ENCODE measurements around the gene DTX1. TPM values are rescaled to one million over a fixed set of nuclear protein-coding genes. Genes with fewer than 3 reads are reported as not detected.

Gene DTX1
- total RNA-seq, 2 donors from 2014 or later, result 20.7 to 27.7 TPM

DNA sequence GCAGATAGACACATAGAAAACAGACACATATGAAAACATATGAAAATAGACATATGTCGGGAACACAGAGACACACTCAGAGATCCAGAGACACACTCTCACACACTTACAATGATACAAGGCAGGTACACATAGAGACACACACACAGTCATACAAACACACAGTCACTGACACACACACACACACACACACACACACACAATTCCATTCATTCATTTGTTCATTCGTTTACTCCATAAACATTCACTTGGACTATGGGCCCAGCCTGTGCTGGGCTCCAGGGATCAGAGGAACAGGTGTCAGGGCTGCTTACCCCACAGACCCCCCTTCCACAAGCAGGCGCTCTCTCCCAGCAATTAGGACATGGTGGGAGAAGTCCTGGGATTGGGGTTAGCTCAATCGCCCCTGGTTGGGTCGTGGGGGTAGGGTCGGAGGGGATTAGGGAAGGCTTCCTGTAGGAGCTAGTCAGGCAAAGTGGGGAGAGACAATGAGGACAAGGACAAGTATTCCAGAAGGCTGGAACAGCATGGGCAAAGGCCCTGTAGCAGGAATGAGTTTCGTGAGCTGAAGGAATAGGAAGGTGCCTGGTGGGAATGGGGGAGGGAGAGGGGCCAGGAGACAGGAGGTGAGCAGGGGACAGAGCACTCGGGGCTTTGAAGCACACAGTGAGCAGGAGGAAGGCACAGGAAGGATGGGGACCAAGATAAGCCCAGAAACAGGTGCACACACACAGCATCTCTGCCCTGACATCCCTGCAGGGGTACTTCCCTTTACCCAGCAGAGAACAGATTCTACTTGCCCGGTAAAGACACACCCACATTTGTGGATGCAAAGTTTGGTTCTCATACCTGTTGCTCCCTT is 72.5 kb downstream of the DTX1 start:
- H3K4me1 Mint-ChIP-seq, result peaks cover 10% of the 10 kb centered on the region
- DNase-seq, result no peak
- no peaks in the 10 kb centered on the region for H3K27me3 Mint-ChIP-seq
- H3K27ac Mint-ChIP-seq, result no peak overlapping the region
- H3K4me3 Mint-ChIP-seq, result no peak overlapping the region
- H3K36me3 Mint-ChIP-seq (ENCODE audit: low read depth), result peaks cover 2% of the 10 kb centered on the region
- H3K9me3 ChIP-seq (ENCODE audit: control insufficient read depth, low read length, poor library complexity, severe bottlenecking), result no peaks in the 10 kb centered on the region
- peak; percentile 25 for ATAC-seq

DNA sequence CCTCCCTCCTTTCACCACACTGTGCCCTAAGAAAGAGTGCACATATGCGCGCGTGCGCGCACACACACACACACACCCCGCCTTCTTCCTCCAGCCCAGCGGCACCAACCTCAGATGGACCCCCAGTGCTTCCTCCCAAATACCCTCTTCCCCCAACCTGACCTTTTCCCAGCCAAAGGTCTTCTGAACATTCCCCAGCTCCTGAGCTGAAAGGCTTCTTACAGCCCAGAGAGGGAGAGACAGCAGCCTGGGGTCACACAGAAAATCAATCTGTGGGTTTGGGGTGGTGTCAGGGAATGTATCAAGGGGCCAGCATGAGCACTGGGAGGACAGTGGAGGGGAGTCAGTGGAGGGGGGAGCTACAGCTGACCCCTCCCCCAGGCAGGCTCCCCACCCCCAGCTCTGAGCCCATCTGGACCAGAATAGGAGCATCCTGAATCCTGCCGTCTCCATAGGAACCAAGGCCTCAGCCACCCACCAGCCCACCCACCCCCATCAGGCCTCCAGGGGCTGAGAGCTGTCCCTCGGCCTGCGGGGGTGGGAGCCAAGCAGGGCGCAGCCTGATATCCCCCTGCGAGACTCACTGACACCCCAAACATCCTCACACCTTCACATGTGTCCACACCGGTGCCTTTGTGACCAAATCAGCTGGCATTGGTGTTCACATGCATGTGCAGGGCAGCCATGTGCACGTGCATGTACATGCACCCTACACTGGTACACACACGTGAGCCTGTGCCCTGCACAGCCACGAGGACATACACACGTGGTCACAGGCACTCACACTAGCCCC is 73.3 kb downstream of the DTX1 start:
- H3K36me3 Mint-ChIP-seq (ENCODE audit: low read depth), result peaks cover 2% of the 10 kb centered on the region
- H3K9me3 ChIP-seq (ENCODE audit: control insufficient read depth, low read length, poor library complexity, severe bottlenecking), result no peaks in the 10 kb centered on the region
- DNase-seq (no peak), ATAC-seq (no peak)
- H3K4me3 Mint-ChIP-seq, result no peak overlapping the region
- peaks cover 10% of the 10 kb centered on the region for H3K4me1 Mint-ChIP-seq
- H3K27ac Mint-ChIP-seq, result no peak overlapping the region
- H3K27me3 Mint-ChIP-seq, result no peaks in the 10 kb centered on the region

DNA sequence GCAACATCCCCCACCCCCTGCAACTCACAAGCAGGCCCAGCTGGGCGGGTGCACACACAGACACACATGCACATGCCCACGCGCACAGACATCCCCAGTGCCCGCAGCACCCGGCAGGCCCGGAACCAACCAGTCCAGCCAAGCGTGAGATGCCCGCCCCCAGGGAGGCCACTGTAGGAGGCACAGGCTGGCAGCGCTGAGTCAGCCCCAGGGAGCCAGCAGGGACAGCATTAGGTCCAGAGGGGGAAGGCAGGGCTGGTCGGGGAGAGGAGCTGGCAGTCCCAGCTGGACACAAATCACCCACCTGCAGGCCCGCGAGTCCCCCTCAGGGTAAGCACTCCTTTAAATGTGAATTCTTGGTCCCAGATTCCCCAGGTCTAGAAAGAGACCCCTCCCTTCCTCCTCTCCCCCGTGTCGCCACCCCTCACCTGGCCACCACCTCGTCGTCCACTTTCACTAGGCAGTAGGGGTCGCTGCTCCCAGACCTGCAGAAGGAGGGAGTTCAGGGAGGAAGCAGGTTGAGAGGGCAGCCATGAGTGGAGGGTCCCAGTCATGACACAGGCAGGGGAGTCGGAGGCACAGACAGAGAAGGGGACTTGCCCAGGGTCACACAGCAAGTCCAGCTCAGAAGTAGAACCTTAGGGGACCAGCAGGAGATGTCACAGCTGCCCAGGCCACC is 74.1 kb downstream of the DTX1 start:
- Mint-ChIP-seq H3K4me1 (peaks cover 14% of the 10 kb centered on the region), H3K36me3 (ENCODE audit: low read depth) (peaks cover 2% of the 10 kb centered on the region), H3K27me3 (no peaks in the 10 kb centered on the region), H3K4me3 (no peak overlapping the region), H3K27ac (no peak overlapping the region)
- ATAC-seq, result peak; percentile 23
- H3K9me3 ChIP-seq (ENCODE audit: control insufficient read depth, low read length, poor library complexity, severe bottlenecking), result no peaks in the 10 kb centered on the region
- no peak for DNase-seq

DNA sequence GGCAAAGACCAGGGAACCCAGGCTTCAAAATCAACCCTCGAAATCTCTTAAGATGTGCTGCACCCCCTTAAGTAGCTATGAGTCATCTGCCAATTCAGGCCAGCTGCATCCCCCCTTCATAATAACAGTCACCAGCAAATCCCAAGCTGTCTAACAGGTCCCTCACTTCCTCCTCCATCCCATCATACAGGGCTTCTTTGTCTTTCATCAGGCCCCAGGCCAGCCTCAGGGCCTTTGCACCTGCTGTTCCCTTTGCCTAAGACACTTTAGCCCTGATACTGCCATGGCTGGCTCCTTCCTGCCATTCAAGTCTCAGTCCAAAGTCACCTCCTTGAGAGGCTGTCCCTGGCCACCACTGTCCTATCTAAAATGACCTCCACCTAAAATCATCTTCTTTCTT is 75.0 kb downstream of the DTX1 start:
- DNase-seq (no peak), ATAC-seq (no peak)
- H3K27ac Mint-ChIP-seq, result peak overlapping the region; percentile 83
- no peaks in the 10 kb centered on the region for H3K9me3 ChIP-seq (ENCODE audit: control insufficient read depth, low read length, poor library complexity, severe bottlenecking)
- peaks cover 18% of the 10 kb centered on the region for H3K4me1 Mint-ChIP-seq
- H3K4me3 Mint-ChIP-seq, result no peak overlapping the region
- peaks cover 2% of the 10 kb centered on the region for H3K36me3 Mint-ChIP-seq (ENCODE audit: low read depth)
- peaks cover 8% of the 10 kb centered on the region for H3K27me3 Mint-ChIP-seq

DNA sequence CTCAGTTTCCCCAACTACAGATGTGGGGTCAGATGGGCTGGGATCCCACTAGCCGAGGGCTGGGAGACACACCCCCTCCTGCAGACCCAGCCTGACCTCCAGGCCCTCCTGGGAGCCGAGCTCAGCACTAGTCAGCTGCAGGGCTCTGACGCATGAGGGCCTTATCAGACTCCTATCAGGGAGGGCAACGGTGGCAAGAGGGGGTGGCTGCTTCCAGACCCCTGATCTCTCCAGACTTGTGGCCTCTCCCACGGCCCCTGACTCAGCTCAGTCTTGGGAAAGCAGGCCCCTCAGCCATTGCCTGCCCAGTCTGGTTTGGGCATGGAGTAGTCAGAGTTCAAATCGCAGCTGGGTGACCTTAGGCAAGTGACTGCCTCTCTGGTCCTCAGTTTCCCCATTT is 76.5 kb downstream of the DTX1 start:
- H3K27ac Mint-ChIP-seq, result no peak overlapping the region
- peaks cover 2% of the 10 kb centered on the region for H3K36me3 Mint-ChIP-seq (ENCODE audit: low read depth)
- peaks cover 18% of the 10 kb centered on the region for H3K4me1 Mint-ChIP-seq
- no peaks in the 10 kb centered on the region for H3K9me3 ChIP-seq (ENCODE audit: control insufficient read depth, low read length, poor library complexity, severe bottlenecking)
- DNase-seq (no peak), ATAC-seq (no peak)
- no peak overlapping the region for H3K4me3 Mint-ChIP-seq
- peaks cover 12% of the 10 kb centered on the region for H3K27me3 Mint-ChIP-seq

DNA sequence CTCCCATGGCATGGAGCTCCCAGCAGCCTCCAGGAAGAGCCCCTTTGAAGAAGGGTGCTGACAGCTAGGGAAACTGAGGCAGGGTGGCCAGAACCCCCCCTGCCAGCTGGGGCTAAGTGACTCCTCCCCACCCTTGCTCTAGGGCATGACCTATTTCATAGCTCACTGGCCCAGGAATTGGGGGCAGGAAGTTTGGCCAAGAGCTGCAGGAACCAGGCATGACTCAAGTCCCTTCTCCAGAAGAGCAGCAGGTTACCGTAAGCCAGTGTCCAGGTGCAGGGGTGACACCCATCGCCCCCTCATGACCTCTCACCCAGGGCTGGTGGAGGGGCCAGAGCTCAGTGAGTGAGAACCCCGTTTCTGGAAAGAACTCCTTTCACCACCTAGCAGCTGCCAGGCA is 77.1 kb downstream of the DTX1 start:
- Mint-ChIP-seq H3K4me1 (peaks cover 13% of the 10 kb centered on the region), H3K4me3 (no peak overlapping the region)
- no peak for ATAC-seq

DNA sequence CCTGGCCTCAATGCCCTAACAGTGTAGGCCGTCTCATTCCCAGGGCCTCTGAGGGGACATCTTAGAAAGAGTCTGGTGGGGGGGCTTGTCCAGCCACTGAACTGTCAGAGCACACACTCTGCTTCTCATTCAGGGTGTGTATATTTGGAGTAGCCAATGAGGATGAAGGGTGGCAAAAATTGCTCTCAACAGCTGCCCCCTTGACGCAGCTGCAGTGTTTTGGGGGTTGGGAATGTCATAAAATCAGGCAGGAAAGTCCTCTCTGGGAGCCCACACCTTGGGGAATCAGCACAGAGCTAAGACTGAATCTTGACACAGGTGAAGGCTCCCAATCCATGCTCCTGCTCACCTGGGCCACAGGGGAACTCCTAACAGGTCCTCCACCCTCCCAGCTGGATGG is 77.5 kb downstream of the DTX1 start:
- DNase-seq, result no peak
- H3K9me3 ChIP-seq (ENCODE audit: control insufficient read depth, low read length, poor library complexity, severe bottlenecking), result no peaks in the 10 kb centered on the region
- peaks cover 11% of the 10 kb centered on the region for H3K4me1 Mint-ChIP-seq
- ATAC-seq, result no peak
- H3K36me3 Mint-ChIP-seq (ENCODE audit: low read depth), result peaks cover 2% of the 10 kb centered on the region
- H3K4me3 Mint-ChIP-seq, result no peak overlapping the region
- H3K27me3 Mint-ChIP-seq, result peaks cover 12% of the 10 kb centered on the region
- no peak overlapping the region for H3K27ac Mint-ChIP-seq

More for the DNA sequence above, 77.1 kb downstream of the DTX1 start:
- H3K9me3 ChIP-seq (ENCODE audit: control insufficient read depth, low read length, poor library complexity, severe bottlenecking), result no peaks in the 10 kb centered on the region
- H3K36me3 Mint-ChIP-seq (ENCODE audit: low read depth), result peaks cover 2% of the 10 kb centered on the region
- peaks cover 12% of the 10 kb centered on the region for H3K27me3 Mint-ChIP-seq
- no peak overlapping the region for H3K27ac Mint-ChIP-seq
- DNase-seq, result no peak

DNA sequence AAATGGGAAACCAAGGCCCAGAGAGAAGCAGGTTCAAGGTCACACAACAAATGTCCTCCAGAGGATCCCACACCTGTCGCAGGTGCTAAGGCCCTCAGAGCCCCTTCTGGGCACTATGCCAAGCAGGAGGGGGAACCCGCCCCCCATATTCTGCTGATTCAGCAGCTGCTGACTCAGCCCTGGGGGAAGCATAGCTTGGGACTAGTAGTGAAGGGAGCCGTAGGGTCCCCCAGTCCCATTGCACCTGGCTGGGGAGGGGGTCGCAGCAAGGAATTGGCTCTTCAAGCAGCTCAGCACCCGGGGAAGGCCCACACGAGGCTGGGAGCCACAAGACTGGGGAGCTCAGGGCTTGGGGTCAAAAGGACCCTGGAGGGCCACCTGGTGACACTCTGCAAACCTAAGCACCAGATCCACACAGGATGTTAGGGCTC is 78.0 kb downstream of the DTX1 start:
- Mint-ChIP-seq H3K36me3 (ENCODE audit: low read depth) (peaks cover 2% of the 10 kb centered on the region), H3K4me3 (no peak overlapping the region), H3K27ac (no peak overlapping the region)

DNA sequence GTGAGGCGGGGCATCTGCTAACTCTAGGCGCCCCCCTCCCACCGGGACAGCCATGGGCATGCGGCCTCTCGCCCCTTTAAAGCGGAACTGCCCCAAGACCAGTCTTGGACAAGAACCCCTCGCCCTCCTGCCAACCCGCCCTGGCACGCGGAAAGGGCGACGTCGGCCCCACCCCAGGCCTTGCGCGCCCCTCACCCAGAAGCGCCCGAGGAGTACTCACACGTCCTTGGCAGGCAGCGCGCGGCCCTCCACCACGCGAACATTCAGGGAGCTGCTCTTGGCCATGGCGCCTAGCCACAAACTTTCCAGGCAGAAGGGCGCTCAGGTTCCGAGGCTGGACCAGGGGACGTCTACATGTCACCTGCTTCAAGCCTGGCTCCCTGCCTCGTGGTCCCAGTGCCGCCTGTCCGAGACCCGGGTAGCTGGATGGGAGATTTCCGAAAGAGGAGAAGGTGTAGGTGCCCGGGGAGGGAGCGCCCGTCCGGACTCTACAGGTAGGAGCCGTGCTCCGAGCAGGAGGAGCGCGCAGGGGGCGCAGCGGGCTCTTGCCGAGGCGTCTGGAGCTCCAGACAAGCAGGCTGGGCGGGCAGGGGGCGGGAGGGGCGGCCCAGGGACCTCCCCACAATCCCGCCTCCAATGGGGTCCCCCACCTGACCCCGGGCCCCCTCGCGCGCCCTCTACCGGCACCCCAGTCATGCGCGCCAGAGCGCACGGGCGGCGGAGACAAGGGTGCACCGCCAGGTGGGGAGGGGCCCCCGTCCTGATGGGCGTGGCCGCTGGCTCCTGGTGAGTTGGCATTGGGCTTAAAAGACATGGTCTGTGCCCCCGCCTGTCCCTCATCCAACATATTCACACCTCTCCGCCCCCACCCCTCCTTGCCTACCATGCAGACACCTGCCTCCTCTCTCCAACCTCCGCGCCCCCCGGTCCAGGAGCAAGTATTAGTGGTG is 78.9 kb downstream of the DTX1 start, which contains the start of gene RASAL1:
Gene RASAL1, minus strand, starts transcription at position 584 of the 950 bp plus-strand sequence. Its CDS starts 299 bp downstream, at position 285.
- Mint-ChIP-seq H3K27me3 (peaks cover 12% of the 10 kb centered on the region), H3K4me3 (peak within 1 kb of the TSS; percentile 89), H3K4me1 (peaks cover 8% of the 10 kb centered on the region), H3K27ac (peak within 1 kb of the TSS; percentile 51), H3K36me3 (ENCODE audit: low read depth) (peaks cover 2% of the 10 kb centered on the region)
- peak; percentile 92 for ATAC-seq
- H3K9me3 ChIP-seq (ENCODE audit: control insufficient read depth, low read length, poor library complexity, severe bottlenecking), result no peaks in the 10 kb centered on the region
- peak; percentile 51 to 77 (median 71) for DNase-seq

More for the DNA sequence above, 78.0 kb downstream of the DTX1 start:
- no peak for DNase-seq
- no peaks in the 10 kb centered on the region for H3K9me3 ChIP-seq (ENCODE audit: control insufficient read depth, low read length, poor library complexity, severe bottlenecking)
- Mint-ChIP-seq H3K4me1 (peaks cover 10% of the 10 kb centered on the region), H3K27me3 (peaks cover 12% of the 10 kb centered on the region)
- ATAC-seq, result no peak

DNA sequence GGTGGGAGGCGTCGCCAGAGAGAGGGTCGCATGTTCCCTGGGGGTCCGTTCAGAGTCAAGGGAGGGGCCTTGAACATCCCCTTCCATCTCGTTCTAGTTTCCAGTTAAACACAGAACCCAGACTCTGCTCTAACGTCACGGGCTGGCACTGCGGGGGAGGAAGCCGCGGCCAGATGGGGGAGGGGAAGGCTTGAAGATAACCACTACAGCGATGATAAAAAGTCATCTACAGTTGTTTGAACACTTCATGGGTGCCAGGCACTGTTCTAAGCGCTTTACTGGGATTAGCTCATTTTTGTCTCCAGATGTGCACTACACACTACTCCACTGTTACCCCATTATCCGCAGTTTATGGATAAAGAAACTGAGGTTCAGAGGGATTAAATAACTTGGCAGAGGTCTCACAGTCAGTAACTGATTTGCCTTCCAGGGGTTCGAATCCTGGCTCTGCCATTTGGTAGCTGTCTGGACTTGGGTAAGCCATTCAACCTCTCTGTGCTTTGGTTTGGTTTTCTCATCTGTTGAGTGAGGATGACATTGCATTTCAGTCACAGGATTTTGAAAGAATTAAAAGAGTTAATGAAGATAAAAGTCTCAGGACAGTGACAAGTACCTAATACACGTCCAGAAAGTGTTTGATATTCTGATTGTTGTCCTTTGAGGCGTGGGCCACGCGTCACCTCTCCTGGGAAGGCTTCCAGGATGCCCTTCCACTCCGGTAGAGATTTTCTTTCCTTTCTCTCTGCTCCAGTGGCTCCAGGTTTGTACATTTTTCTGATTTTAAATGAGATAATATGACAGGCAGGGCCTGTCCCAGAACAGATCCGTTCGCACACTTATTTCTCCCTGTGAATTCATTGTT is 79.8 kb downstream of the DTX1 start:
- H3K27ac Mint-ChIP-seq, result peak overlapping the region; percentile 51
- DNase-seq (peak in 2 of 3 donors; percentile 23 to 41), ATAC-seq (peak; percentile 74)
- no peaks in the 10 kb centered on the region for H3K9me3 ChIP-seq (ENCODE audit: control insufficient read depth, low read length, poor library complexity, severe bottlenecking)
- H3K27me3 Mint-ChIP-seq, result peaks cover 12% of the 10 kb centered on the region
- peaks cover 8% of the 10 kb centered on the region for H3K4me1 Mint-ChIP-seq
- peak overlapping the region; percentile 89 for H3K4me3 Mint-ChIP-seq
- H3K36me3 Mint-ChIP-seq (ENCODE audit: low read depth), result peaks cover 2% of the 10 kb centered on the region

DNA sequence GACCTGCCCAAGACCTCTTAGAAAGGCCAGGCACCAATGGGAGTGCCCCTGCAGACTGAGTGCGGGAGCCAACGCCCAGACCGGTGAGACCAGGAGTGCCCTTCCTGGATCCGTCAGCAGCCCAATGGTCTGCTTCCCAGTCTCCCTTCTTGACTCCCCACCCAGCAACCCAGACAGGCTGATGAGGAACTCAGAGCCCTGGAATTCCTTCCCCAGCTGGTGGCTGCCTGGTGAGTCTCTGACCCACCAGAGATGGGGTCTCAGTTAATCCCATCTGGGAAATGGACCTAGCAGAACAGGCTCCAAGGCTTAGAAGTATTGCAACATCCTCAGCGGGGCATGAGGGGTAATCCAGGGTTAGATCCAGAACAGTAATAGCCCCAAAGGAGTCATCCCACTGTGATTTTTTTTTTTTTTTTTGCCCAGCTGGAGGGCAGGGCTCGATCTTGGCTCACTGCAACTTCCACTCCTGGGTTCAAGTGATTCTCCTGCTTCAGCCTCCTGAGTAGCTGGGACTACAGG is 80.5 kb downstream of the DTX1 start:
- peaks cover 12% of the 10 kb centered on the region for H3K27me3 Mint-ChIP-seq
- no peak overlapping the region for H3K27ac Mint-ChIP-seq
- no peak for ATAC-seq
- H3K4me3 Mint-ChIP-seq, result peak overlapping the region; percentile 63
- no peak for DNase-seq
- H3K9me3 ChIP-seq (ENCODE audit: control insufficient read depth, low read length, poor library complexity, severe bottlenecking), result no peaks in the 10 kb centered on the region
- peaks cover 8% of the 10 kb centered on the region for H3K4me1 Mint-ChIP-seq
- peaks cover 2% of the 10 kb centered on the region for H3K36me3 Mint-ChIP-seq (ENCODE audit: low read depth)
